K562 (cell line): ENCODE measurements around the gene TMEM81. TPM values are rescaled to one million over a fixed set of nuclear protein-coding genes. Genes with fewer than 3 reads are reported as not detected.

Experiments used
- ARID2 ChIP-seq: fragments of 450-650 bp; IDR thresholded peaks from 2 replicates; pipeline ENCODE4 v1.6.1; 2017; ENCODE audit warnings: antibody characterized with exemption, mild to moderate bottlenecking
- CCNT2 ChIP-seq: IDR thresholded peaks from 2 replicates; pipeline ENCODE4 v1.6.1; 2011; ENCODE audit warnings: borderline replicate concordance, low read depth, mild to moderate bottlenecking, moderate library complexity, mixed read lengths, low read length; ENCODE audit not compliant: insufficient read length; ENCODE audit errors: extremely low read depth
- CHD2 ChIP-seq: IDR thresholded peaks from 2 replicates; pipeline ENCODE4 v1.6.1; 2011; ENCODE audit warnings: low read depth, low read length
- GABPB2 ChIP-seq: fragments of 250-450 bp; sonication (Bioruptor Pico); conservative IDR thresholded peaks from 2 replicates; pipeline ENCODE4 v1.5.1; 2021; ENCODE audit warnings: mild to moderate bottlenecking
- IRF2 ChIP-seq: sonication (generic); formaldehyde crosslinking; IDR thresholded peaks from 2 replicates; pipeline ENCODE4 v1.8.1; 2022; ENCODE audit warnings: mild to moderate bottlenecking, missing genetic modification reagents
- MEF2A ChIP-seq: IDR thresholded peaks from 2 replicates; pipeline ENCODE4 v1.6.1; 2011; ENCODE audit warnings: low read depth, mild to moderate bottlenecking, low read length, moderate library complexity; ENCODE audit not compliant: control insufficient read depth
- NR2C2 ChIP-seq, 2 experiments: fragments of 200-800 bp in 1 of 2; sonication (Bioruptor generic) in 1 of 2; sonication (generic) in 1 of 2; formaldehyde crosslinking in 1 of 2; IDR thresholded peaks; 2 replicates each; pipeline versions ENCODE4 v1.6.1 to v1.8.0; 2016 to 2022; ENCODE audit warnings: mild to moderate bottlenecking in 1 of 2, missing compliant biosample characterization in 1 of 2, missing genetic modification characterization in 1 of 2, missing genetic modification reagents in 1 of 2
- ZNF561 ChIP-seq: fragments of 450-650 bp; formaldehyde crosslinking; conservative IDR thresholded peaks from 2 replicates; pipeline ENCODE4 v1.4.0; 2020; ENCODE audit warnings: mild to moderate bottlenecking, moderate library complexity
- polyA plus RNA-seq, 8 experiments: library from polyadenylated mRNA; depleted of rRNA in 4 of 8; stranded (reverse) in 5 of 8; unstranded in 3 of 8; fragments of >200 nt; fragmentation: Nextera tagmentation in 2 of 8; fragmentation: Illumina TruSeq in 1 of 8; extraction: Ambion mirVana in 2 of 8; extraction: Trizol in 1 of 8; gene quantifications; 2 replicates each; pipeline versions ENCODE4 v1.2.1 to v1.2.3, GENCODE V29; 2011 to 2014; ENCODE audit warnings: inconsistent platforms in 1 of 8, missing spikeins in 1 of 8
- total RNA-seq, 7 experiments: library from RNA; depleted of rRNA in 6 of 7; stranded (reverse); fragments of >200 nt in 6 of 7; fragmentation: Illumina TruSeq in 2 of 7; extraction: Trizol in 2 of 7; gene quantifications; 2 replicates each; pipeline versions ENCODE4 v1.2.1 to v1.2.3, GENCODE V29; 2011 to 2021; ENCODE audit warnings: low replicate concordance in 1 of 7
- TF ChIP-seq, protein P1 (sequence below): fragments of 450-650 bp; IDR thresholded peaks from 2 replicates; pipeline ENCODE4 v1.6.1; 2016; ENCODE audit warnings: low read depth, mild to moderate bottlenecking, moderate library complexity
- TF ChIP-seq, protein P2 (sequence below): fragments of 450-650 bp; IDR thresholded peaks from one replicate; pipeline ENCODE4 v1.6.1; 2018; ENCODE audit warnings: mild to moderate bottlenecking, moderate library complexity; ENCODE audit not compliant: partially characterized antibody

The TMEM81 gene
- total and polyA plus RNA-seq, 9 of the 15 experiments (the other 6 are each of a cell fraction or from before 2014, with no cell fraction given): 3.2 to 6.1 (median 4.4) TPM

DNA sequence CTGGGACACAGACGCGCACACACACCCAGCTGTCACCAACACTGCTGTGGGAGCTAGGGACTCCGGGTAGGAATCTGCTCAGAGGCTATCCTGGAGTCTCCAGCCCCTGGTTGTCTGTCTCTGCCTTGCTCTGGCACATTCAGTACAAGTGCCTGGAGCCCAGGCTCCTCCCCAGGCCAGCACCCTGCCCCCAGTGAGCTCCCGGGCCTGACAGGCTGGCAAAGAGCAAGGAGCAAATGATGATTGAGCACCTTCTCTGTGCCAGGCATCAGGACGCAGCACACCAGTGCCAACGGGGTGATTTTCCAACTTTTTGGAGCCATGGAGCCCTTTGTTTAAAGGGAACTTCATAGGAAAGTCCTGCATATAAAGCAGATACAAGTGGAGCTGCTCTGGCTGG, 34.8 kb downstream of the TMEM81 start (continued):
- no peak for TF ChIP-seq NR2C2 (CRISPR knock-in tag; IDR thresholded peaks at IDR 0.05)
- no peak for TF ChIP-seq NR2C2 (tag; IDR thresholded peaks at IDR 0.05)
- TF ChIP-seq, protein P1, sequence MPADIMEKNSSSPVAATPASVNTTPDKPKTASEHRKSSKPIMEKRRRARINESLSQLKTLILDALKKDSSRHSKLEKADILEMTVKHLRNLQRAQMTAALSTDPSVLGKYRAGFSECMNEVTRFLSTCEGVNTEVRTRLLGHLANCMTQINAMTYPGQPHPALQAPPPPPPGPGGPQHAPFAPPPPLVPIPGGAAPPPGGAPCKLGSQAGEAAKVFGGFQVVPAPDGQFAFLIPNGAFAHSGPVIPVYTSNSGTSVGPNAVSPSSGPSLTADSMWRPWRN: no peak
- no peak for TF ChIP-seq ARID2
- TF ChIP-seq CHD2: no peak
- no peak for TF ChIP-seq CCNT2
- TF ChIP-seq ZNF561: no peak
- TF ChIP-seq IRF2 (CRISPR knock-in tag): no peak
- no peak for TF ChIP-seq GABPB2 (CRISPR knock-in tag)
- no peak for TF ChIP-seq MEF2A
- TF ChIP-seq, protein P2, sequence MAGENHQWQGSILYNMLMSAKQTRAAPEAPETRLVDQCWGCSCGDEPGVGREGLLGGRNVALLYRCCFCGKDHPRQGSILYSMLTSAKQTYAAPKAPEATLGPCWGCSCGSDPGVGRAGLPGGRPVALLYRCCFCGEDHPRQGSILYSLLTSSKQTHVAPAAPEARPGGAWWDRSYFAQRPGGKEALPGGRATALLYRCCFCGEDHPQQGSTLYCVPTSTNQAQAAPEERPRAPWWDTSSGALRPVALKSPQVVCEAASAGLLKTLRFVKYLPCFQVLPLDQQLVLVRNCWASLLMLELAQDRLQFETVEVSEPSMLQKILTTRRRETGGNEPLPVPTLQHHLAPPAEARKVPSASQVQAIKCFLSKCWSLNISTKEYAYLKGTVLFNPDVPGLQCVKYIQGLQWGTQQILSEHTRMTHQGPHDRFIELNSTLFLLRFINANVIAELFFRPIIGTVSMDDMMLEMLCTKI: no peak
- TF ChIP-seq, all 486 proteins: peak for 0
